GM12874 (cell line): ENCODE measurements around the gene GIMAP8.

ENCODE experiments used
- CTCF ChIP-seq: IDR thresholded peaks from 2 replicates; pipeline ENCODE4 v1.5.1; 2011; ENCODE audit warnings: low read depth, mild to moderate bottlenecking, control low read depth, low read length, moderate library complexity; ENCODE audit not compliant: insufficient read depth

GIMAP8 gene

GRCh38 chr7:150408393-150409299, 41.8 kb upstream of the GIMAP8 start:
- TF ChIP-seq CTCF, result no peak

DNA sequence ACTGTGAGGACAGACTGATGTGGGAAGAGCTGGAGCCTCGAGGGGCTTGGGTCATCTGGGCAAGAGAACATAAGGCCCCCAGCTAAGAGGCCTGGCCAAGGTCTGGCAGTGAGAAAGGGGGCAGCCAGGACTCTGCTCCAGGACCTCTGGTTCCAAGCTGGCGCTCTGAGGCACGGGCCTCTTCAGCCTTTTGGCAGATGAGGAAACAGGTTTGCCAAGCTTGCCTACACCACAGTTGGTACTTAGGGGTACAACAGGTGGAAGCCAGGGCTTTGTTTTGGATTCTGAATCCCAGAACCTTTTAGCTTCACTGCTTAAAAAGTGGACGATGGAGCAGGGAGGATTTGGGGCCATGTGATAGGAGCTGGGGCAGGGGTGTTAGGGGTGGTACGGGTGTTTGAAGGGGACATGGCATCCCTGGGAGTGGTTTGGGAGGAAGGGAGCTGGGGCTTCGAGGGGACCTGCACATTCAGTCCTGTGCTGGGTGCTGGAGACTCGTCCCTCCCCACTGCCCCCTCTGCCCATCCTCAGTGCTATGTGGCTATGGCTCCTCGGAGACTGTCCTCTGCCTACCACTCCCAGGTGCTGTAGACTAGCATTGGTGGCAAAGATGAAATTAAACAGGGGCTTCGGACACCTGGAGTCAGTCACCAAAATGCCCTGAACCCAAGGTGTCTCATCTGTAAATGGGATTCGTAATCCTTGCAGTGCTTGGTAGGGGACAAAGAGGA, 41.0 kb upstream of the GIMAP8 start:
- no peak for TF ChIP-seq CTCF

DNA sequence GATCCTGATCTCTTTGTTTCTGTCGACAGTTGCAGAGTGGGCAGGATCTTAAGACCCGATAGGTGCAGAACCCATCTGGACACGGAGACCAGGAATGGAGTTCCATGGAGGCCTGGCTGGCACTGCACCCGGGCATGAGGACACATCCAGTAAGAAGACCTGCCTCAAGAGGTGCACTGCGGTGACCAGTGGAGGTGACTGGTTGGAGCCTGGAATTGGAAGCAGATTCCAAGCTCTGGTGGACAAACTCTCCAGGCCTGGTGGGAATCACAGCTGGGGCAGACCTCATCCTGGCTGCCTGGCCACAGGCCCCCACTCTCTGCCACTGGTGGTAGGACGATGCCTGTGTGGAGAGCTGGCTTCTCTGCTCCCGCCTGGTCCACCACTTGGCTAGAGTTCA, 40.3 kb upstream of the GIMAP8 start:
- no peak for TF ChIP-seq CTCF

DNA sequence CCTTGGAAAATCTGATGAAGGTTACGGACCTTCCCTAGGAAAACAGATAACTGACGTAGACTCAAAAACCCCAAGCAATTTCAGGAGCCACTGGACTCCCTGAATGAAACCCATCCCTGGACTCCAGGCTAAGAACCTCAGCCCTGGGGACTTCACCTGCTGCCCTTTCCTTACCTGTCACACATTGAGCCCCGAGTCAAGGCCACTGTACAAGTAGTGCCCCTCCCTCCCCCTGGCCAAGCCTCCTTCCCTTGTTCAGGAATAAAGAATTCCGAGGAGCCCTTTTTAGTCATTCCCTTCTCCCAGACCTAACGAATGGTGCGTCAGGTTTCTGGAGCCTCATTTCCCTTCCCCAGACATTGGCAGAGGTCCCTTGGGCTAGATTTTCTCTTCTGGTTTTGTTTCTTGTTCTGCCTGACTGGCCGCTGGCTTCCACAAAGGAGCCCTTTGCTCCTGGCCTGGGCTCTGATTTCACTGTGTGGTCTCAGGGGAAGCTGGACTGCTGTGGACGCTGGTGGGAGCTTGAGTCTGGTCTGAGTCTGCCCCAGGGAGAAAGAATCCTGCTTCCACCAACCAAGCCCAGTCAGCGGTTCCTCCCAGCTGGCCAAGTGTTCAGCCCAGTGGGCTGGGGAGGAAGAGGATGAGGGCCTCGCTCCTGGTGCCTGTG, 39.6 kb upstream of the GIMAP8 start:
- TF ChIP-seq CTCF, result no peak

DNA sequence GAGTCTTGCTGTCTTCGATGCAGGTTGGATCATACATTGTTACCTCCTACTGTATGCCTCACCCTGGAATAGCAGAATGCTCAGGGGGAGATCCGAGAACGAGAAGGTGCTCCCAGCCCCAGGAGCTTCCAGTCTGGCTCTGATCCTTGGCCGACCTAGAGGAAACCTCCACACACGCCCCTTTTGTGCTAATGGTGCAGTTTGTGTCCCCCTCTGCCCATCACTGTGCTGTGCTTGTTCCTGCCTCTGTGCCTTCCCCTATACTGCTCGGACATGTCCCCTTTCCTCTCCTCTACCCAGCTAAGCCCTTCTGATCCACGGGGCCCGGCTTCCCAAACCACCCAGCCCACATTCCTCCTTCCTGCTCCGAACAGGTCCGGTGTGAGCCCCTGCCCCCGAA, 38.8 kb upstream of the GIMAP8 start:
- no peak for TF ChIP-seq CTCF

- TF ChIP-seq CTCF, result no peak
Observed at GRCh38 chr7:150412016-150412415, 38.4 kb upstream of the GIMAP8 start.
